ENCODE measurements around the gene NAT8L.

NAT8L gene

GRCh38 chr4:2080429-2081300 lies 21.5 kb downstream of the NAT8L start:
- no peak for DNase-seq (ENCODE audit: low read depth, low spot score)
- H3K27ac ChIP-seq: no peak overlapping the region
- no peak overlapping the region for H3K4me3 ChIP-seq
- TF ChIP-seq FOXP2 (optimal IDR thresholded peaks at IDR 0.05; ENCODE audit: control extremely low read depth, extremely low read length, insufficient read depth) (no peak), POLR2AphosphoS5 (IDR thresholded peaks at IDR 0.05; ENCODE audit: borderline replicate concordance, low read depth, low read length) (no peak), EZH2 (IDR thresholded peaks at IDR 0.05) (no peak)
- H3K9ac ChIP-seq (ENCODE audit: insufficient read length): no peak overlapping the region
- H3K9me3 ChIP-seq (ENCODE audit: low read depth, low read length): no peaks in the 10 kb centered on the region
- no peaks in the 10 kb centered on the region for H3K36me3 ChIP-seq (ENCODE audit: insufficient read depth, low read length)

GRCh38 chr4:2081540-2081939 lies 22.4 kb downstream of the NAT8L start:
- Histone ChIP-seq H3K36me3 (ENCODE audit: insufficient read depth, low read length) (no peaks in the 10 kb centered on the region), H3K9ac (ENCODE audit: insufficient read length) (no peak overlapping the region), H3K9me3 (ENCODE audit: low read depth, low read length) (no peaks in the 10 kb centered on the region), H3K27ac (no peak overlapping the region), H3K4me3 (no peak overlapping the region)
- DNase-seq (ENCODE audit: low read depth, low spot score): no peak
- TF ChIP-seq FOXP2 (optimal IDR thresholded peaks at IDR 0.05; ENCODE audit: control extremely low read depth, extremely low read length, insufficient read depth) (no peak), EZH2 (IDR thresholded peaks at IDR 0.05) (no peak), POLR2AphosphoS5 (IDR thresholded peaks at IDR 0.05; ENCODE audit: borderline replicate concordance, low read depth, low read length) (no peak)

- TF ChIP-seq EZH2 (IDR thresholded peaks at IDR 0.05) (no peak), POLR2AphosphoS5 (IDR thresholded peaks at IDR 0.05; ENCODE audit: borderline replicate concordance, low read depth, low read length) (no peak), FOXP2 (optimal IDR thresholded peaks at IDR 0.05; ENCODE audit: control extremely low read depth, extremely low read length, insufficient read depth) (no peak)
- Histone ChIP-seq H3K9me3 (ENCODE audit: low read depth, low read length) (no peaks in the 10 kb centered on the region), H3K36me3 (ENCODE audit: insufficient read depth, low read length) (no peaks in the 10 kb centered on the region), H3K27ac (no peak overlapping the region), H3K9ac (ENCODE audit: insufficient read length) (no peak overlapping the region), H3K4me3 (no peak overlapping the region)
- DNase-seq (ENCODE audit: low read depth, low spot score): no peak
These were observed 23.0 kb downstream of the NAT8L start for GRCh38 chr4:2082118-2082517.

- H3K4me3 ChIP-seq: no peak overlapping the region
- TF ChIP-seq FOXP2 (optimal IDR thresholded peaks at IDR 0.05; ENCODE audit: control extremely low read depth, extremely low read length, insufficient read depth): no peak
- TF ChIP-seq EZH2 (IDR thresholded peaks at IDR 0.05): no peak
- TF ChIP-seq POLR2AphosphoS5 (IDR thresholded peaks at IDR 0.05; ENCODE audit: borderline replicate concordance, low read depth, low read length): no peak
- no peak overlapping the region for H3K27ac ChIP-seq
- H3K9me3 ChIP-seq (ENCODE audit: low read depth, low read length): no peaks in the 10 kb centered on the region
- no peak for DNase-seq (ENCODE audit: low read depth, low spot score)
- H3K36me3 ChIP-seq (ENCODE audit: insufficient read depth, low read length): no peaks in the 10 kb centered on the region
- H3K9ac ChIP-seq (ENCODE audit: insufficient read length): no peak overlapping the region
These were observed 23.5 kb downstream of the NAT8L start for GRCh38 chr4:2082627-2083026.

- no peak overlapping the region for H3K27ac ChIP-seq
- H3K9ac ChIP-seq (ENCODE audit: insufficient read length): no peak overlapping the region
- DNase-seq (ENCODE audit: low read depth, low spot score): no peak
- TF ChIP-seq EZH2 (IDR thresholded peaks at IDR 0.05) (no peak), POLR2AphosphoS5 (IDR thresholded peaks at IDR 0.05; ENCODE audit: borderline replicate concordance, low read depth, low read length) (no peak), FOXP2 (optimal IDR thresholded peaks at IDR 0.05; ENCODE audit: control extremely low read depth, extremely low read length, insufficient read depth) (no peak)
- no peak overlapping the region for H3K4me3 ChIP-seq
- no peaks in the 10 kb centered on the region for H3K9me3 ChIP-seq (ENCODE audit: low read depth, low read length)
- no peaks in the 10 kb centered on the region for H3K36me3 ChIP-seq (ENCODE audit: insufficient read depth, low read length)
These were observed 24.1 kb downstream of the NAT8L start for GRCh38 chr4:2083116-2083825.

- H3K4me3 ChIP-seq: no peak overlapping the region
- no peaks in the 10 kb centered on the region for H3K36me3 ChIP-seq (ENCODE audit: insufficient read depth, low read length)
- H3K9me3 ChIP-seq (ENCODE audit: low read depth, low read length): no peaks in the 10 kb centered on the region
- H3K27ac ChIP-seq: no peak overlapping the region
- H3K9ac ChIP-seq (ENCODE audit: insufficient read length): no peak overlapping the region
- DNase-seq (ENCODE audit: low read depth, low spot score): no peak
- TF ChIP-seq FOXP2 (optimal IDR thresholded peaks at IDR 0.05; ENCODE audit: control extremely low read depth, extremely low read length, insufficient read depth) (no peak), POLR2AphosphoS5 (IDR thresholded peaks at IDR 0.05; ENCODE audit: borderline replicate concordance, low read depth, low read length) (no peak), EZH2 (IDR thresholded peaks at IDR 0.05) (no peak)
These were observed 24.7 kb downstream of the NAT8L start for GRCh38 chr4:2083826-2084160.

- Histone ChIP-seq H3K27ac (no peak overlapping the region), H3K4me3 (no peak overlapping the region), H3K36me3 (ENCODE audit: insufficient read depth, low read length) (no peaks in the 10 kb centered on the region), H3K9ac (ENCODE audit: insufficient read length) (no peak overlapping the region), H3K9me3 (ENCODE audit: low read depth, low read length) (no peaks in the 10 kb centered on the region)
- DNase-seq (ENCODE audit: low read depth, low spot score): no peak
- TF ChIP-seq EZH2 (IDR thresholded peaks at IDR 0.05) (no peak), POLR2AphosphoS5 (IDR thresholded peaks at IDR 0.05; ENCODE audit: borderline replicate concordance, low read depth, low read length) (no peak), FOXP2 (optimal IDR thresholded peaks at IDR 0.05; ENCODE audit: control extremely low read depth, extremely low read length, insufficient read depth) (no peak)
These were observed 25.2 kb downstream of the NAT8L start for GRCh38 chr4:2084316-2084715.

GRCh38 chr4:2085496-2085901 lies 26.4 kb downstream of the NAT8L start:
- no peak overlapping the region for H3K9ac ChIP-seq (ENCODE audit: insufficient read length)
- DNase-seq (ENCODE audit: low read depth, low spot score): no peak
- no peak overlapping the region for H3K4me3 ChIP-seq
- no peaks in the 10 kb centered on the region for H3K36me3 ChIP-seq (ENCODE audit: insufficient read depth, low read length)
- no peak overlapping the region for H3K27ac ChIP-seq
- no peaks in the 10 kb centered on the region for H3K9me3 ChIP-seq (ENCODE audit: low read depth, low read length)
- TF ChIP-seq FOXP2 (optimal IDR thresholded peaks at IDR 0.05; ENCODE audit: control extremely low read depth, extremely low read length, insufficient read depth) (no peak), POLR2AphosphoS5 (IDR thresholded peaks at IDR 0.05; ENCODE audit: borderline replicate concordance, low read depth, low read length) (no peak), EZH2 (IDR thresholded peaks at IDR 0.05) (no peak)

Data from SK-N-MC (cell line).